Ascending aorta (tissue), 2 donors: ENCODE results near the gene INTS11. TPM values are rescaled to one million over a fixed set of nuclear protein-coding genes. Genes with fewer than 3 reads are reported as not detected.

Experiments used
- DNase-seq, 2 donors: peaks; one replicate each; pipeline ENCODE4 v3.0.0-alpha.2; 2019; ENCODE audit warnings: low spot score in 2 of 2
- H3K27ac ChIP-seq, 2 donors: fragments of 200-600 bp; sonication (generic); one replicate each; pipeline ENCODE4 v1.5.1; 2016 to 2017; ENCODE audit warnings: mild to moderate bottlenecking in 1 of 2
- H3K27me3 ChIP-seq: fragments of 200-600 bp; sonication (generic); one replicate; pipeline ENCODE4 v1.5.1; 2017
- H3K36me3 ChIP-seq, 2 donors: fragments of 200-600 bp; sonication (generic); one replicate each; pipeline ENCODE4 v1.5.1; 2016
- H3K4me1 ChIP-seq, 2 donors: fragments of 200-600 bp; sonication (generic); one replicate each; pipeline ENCODE4 v1.5.1; 2016 to 2017; ENCODE audit warnings: mild to moderate bottlenecking in 1 of 2
- H3K4me3 ChIP-seq, 2 donors: fragments of 200-600 bp; sonication (generic); one replicate each; pipeline ENCODE4 v1.5.1; 2016 to 2017; ENCODE audit warnings: mild to moderate bottlenecking in 1 of 2
- H3K9me3 ChIP-seq, 2 donors: fragments of 200-600 bp; sonication (generic); one replicate each; pipeline ENCODE4 v1.5.1; 2016
- intact Hi-C: fragments of 100-400 bp; cut with DNase I; formaldehyde crosslinking; loops from one replicate; pipeline ENCODE4 v1.15.1; 2023
- total RNA-seq: library from RNA; depleted of rRNA; stranded (reverse); fragments of >200 nt; gene quantifications from one replicate; pipeline ENCODE4 v1.1.0, GENCODE V29; 2016
- TF ChIP-seq, protein P1 (sequence below), 3 experiments: fragments of 200-600 bp in 2 of 3; fragments of 450-650 bp in 1 of 3; sonication (generic) in 2 of 3; IDR thresholded peaks; one replicate each; pipeline ENCODE4 v1.5.1; 2016 to 2019; ENCODE audit warnings: antibody characterized with exemption in 3 of 3, mild to moderate bottlenecking in 1 of 3, moderate library complexity in 1 of 3

INTS11 gene
- total RNA-seq, 1 donor from 2014 or later = 214 TPM

DNA sequence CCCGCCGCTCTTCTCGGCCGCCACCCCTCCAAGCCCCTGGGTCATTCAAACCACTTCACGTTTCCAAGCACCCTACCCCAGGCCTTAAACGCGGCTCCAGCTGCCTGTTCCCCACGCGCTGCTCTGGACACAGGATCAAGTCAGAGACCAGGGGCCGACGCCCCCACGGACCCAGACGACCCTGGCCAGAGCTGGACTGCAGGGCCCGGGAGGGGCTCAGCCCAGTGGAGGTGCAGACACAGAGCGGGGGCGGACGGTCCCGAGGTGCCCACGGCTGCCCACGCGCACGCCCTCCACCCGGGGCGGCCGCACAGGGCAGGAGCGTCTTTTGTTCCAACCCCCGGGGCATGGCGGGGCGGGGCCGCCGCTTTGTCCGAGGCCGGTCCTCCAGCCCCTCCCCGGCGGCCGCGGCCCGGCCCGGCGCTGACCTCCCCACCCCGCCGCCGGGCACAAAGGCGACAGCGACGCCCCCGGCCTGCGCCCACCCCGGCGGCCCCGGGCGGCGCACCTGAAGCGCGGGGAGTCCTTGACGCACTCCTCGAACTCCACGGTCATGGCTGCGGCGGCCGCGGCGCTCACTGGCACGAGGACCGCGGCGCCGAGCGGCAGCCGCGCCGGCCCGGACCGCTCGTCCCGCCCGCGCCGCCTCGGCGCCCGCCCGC is 17.1 kb downstream of the INTS11 start:
- TF ChIP-seq, protein P1, sequence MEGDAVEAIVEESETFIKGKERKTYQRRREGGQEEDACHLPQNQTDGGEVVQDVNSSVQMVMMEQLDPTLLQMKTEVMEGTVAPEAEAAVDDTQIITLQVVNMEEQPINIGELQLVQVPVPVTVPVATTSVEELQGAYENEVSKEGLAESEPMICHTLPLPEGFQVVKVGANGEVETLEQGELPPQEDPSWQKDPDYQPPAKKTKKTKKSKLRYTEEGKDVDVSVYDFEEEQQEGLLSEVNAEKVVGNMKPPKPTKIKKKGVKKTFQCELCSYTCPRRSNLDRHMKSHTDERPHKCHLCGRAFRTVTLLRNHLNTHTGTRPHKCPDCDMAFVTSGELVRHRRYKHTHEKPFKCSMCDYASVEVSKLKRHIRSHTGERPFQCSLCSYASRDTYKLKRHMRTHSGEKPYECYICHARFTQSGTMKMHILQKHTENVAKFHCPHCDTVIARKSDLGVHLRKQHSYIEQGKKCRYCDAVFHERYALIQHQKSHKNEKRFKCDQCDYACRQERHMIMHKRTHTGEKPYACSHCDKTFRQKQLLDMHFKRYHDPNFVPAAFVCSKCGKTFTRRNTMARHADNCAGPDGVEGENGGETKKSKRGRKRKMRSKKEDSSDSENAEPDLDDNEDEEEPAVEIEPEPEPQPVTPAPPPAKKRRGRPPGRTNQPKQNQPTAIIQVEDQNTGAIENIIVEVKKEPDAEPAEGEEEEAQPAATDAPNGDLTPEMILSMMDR (IDR thresholded peaks at IDR 0.05) = no peak
- peak overlapping the region; percentile 95 for H3K27ac ChIP-seq
- peaks cover 17 to 26% of the 10 kb centered on the region in 2 donors for H3K36me3 ChIP-seq
- DNase-seq = no peak
- H3K4me1 ChIP-seq = peaks cover 25 to 40% of the 10 kb centered on the region in 2 donors
- H3K27me3 ChIP-seq = no peaks in the 10 kb centered on the region
- no peaks in the 10 kb centered on the region for H3K9me3 ChIP-seq
- H3K4me3 ChIP-seq = peak overlapping the region; percentile 94 to 99
- intact Hi-C loops = loop anchor here (5.0 kb wide), 1 partner anchor 75 kb away; the partner anchor contains the start of genes B3GALT6 and SDF4

DNA sequence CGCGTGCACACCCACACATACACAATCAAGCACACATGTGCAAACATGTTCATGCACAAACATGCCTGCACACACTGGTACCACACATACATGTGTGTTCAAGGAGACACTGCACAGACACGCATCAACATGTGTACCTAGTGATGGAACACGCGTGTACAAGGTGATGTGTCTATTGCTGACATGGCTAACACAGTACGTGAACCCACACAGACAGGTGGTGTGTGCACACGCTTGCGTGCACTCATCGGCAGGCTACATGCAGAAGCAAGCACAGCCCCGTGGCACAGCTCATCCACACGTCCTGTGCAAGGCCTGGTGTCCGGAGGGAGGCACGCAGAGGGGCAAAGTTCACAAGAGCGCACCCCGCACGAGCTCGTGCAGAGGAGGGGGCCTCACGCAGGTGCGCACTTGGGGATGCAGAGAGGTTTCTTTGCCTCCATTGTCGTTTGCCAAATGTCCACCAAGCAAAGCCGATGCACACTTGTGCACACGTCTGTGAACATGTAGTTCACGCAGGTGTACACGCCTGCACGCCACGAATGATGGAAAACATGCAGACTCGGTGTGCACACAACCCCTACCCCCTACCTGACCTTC is 17.7 kb downstream of the INTS11 start:
- TF ChIP-seq, protein P1 (IDR thresholded peaks at IDR 0.05) = no peak
- H3K36me3 ChIP-seq = peaks cover 11 to 19% of the 10 kb centered on the region in 2 donors
- peak overlapping the region; percentile 95 for H3K27ac ChIP-seq
- DNase-seq = no peak
- intact Hi-C loops = loop anchor here (5.0 kb wide), 1 partner anchor 74 kb away; the partner anchor contains the start of genes B3GALT6 and SDF4
- peaks cover 25 to 40% of the 10 kb centered on the region in 2 donors for H3K4me1 ChIP-seq
- H3K4me3 ChIP-seq = peak overlapping the region; percentile 94 to 99
- no peaks in the 10 kb centered on the region for H3K9me3 ChIP-seq
- no peaks in the 10 kb centered on the region for H3K27me3 ChIP-seq

DNA sequence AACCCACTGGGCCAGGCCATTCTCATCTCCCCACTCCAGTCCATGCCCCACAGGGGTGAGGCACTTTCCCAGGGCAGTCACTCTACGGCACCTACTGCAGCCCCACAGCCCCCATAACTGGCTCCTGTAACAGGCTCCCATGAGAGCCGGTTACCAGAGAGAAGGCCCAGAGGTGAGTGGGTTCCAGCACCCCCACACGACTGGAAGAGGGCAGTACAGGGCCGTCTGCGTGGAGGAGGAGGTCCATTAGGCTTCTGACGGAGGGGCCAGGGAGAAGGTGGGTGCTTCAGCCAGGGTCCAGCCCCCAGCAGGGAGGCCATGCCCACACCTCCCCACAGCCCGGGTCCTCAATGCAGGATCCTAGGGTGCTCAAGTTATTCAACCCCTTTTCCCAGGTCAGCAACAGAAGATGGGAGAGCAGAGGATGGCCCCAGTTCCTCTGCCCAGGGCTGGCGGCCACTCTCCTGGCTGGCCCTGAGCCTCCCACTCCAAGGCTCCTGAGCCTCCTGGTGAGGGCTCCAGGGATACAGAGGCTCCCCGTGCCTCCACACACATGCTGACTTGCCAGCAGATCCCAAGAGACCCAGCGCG is 18.3 kb downstream of the INTS11 start:
- H3K36me3 ChIP-seq = peaks cover 5 to 16% of the 10 kb centered on the region in 2 donors
- peaks cover 25 to 40% of the 10 kb centered on the region in 2 donors for H3K4me1 ChIP-seq
- H3K27me3 ChIP-seq = no peaks in the 10 kb centered on the region
- TF ChIP-seq, protein P1 (IDR thresholded peaks at IDR 0.05) = no peak
- intact Hi-C loops = loop anchor here (5.0 kb wide), 1 partner anchor 74 kb away; the partner anchor contains the start of genes B3GALT6 and SDF4
- H3K4me3 ChIP-seq = peak overlapping the region; percentile 94 to 99
- no peak for DNase-seq
- H3K9me3 ChIP-seq = no peaks in the 10 kb centered on the region
- no peak overlapping the region for H3K27ac ChIP-seq

DNA sequence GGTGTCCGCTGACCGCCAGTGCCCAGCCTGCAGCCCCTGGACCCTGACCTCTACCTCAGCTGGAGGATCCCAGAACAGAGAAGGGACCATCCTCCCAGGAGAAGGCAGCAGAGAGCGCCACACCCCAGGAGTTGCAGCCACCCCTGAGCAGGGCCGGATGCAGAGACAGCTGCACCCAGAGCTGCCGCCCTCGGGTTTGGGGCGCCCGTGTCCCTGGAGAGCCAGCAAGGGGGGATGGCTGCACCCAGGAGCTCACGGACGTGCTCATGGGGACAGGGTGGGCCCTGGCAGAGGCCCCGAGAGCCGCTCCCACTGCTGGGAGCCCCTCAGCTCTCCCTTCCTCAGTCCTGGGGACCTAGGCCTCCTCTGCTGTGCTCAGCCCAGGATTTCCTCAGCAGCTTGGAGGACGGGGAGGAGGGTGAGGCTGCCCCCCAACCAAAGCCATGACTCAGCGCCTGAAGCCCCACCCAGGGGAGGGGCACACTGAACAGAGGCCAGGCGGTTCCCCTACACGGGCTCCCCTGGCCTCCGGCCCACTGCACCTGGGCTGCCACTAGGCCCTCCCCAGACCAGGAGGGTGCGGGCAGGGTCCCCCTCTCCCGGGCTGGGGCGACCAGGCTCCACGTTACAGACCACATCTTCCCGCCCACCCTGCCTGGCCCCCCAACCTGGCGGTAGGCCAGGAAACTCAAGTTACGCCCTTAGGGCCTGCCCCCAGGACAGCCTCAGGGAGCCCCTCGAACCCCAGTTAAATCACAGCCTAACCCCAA is 19.0 kb downstream of the INTS11 start:
- DNase-seq = no peak
- H3K9me3 ChIP-seq = no peaks in the 10 kb centered on the region
- H3K4me1 ChIP-seq = peaks cover 25 to 40% of the 10 kb centered on the region in 2 donors
- H3K27ac ChIP-seq = no peak overlapping the region
- H3K36me3 ChIP-seq = peaks cover 0 to 9% of the 10 kb centered on the region in 2 donors
- no peaks in the 10 kb centered on the region for H3K27me3 ChIP-seq
- TF ChIP-seq, protein P1 (IDR thresholded peaks at IDR 0.05) = no peak
- H3K4me3 ChIP-seq = peak overlapping the region; percentile 37 to 94
- intact Hi-C loops = loop anchor here (2.0 to 5.0 kb wide), 2 partner anchors 31 to 73 kb away; partner anchors contain the start of genes B3GALT6 and SDF4
